IPS DF 4.7 (cell line): Measurements from ENCODE around the gene LRRC1.
A peak's percentile ranks its signal among the peaks of the same experiment; 100 is the strongest.

ENCODE experiments used
- DNase-seq: peaks from one replicate; pipeline ENCODE4 v3.0.0-alpha.2; 2013; ENCODE audit warnings: low spot score; ENCODE audit errors: extremely low read depth

Gene LRRC1

DNA sequence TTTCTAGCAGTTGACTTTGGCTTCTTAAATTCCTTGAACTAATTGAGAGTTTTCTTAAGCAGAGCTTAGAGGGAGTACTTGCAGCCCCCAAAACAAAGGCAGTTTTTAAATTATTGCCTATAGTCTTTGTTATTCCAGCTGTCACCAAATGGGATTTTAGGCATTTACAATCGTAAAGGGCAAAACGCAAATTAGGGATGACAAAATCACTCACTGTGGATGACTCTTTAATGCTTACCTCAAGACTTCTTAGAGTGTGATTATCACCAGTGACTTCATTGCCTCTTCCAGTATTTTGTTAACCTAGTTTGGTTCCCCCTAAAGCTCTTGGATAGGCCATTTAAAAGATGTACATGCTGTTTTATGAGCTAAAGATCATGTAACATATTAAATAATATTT is 126.8 kb downstream of the LRRC1 start:
- no peak for DNase-seq

DNA sequence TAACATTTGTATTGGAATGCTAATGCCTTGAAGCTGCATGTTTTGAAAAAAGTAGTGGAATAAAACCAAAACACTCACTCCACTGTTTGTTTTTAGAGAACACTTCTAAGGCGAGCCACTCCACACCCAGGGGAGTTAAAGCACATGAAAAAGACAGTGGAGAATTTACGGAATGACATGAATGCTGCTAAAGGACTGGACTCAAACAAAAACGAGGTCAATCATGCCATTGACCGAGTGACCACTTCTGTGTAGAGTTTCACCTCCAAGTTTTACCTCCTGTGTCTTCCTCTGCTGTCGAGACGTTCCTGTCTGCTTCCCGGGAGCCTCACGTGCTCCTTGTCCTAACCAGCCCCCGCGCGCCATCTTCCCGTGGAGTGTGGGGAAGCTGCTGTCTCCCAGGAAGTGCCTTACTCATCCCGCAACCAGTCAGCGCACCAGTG is 127.8 kb downstream of the LRRC1 start:
- DNase-seq, result no peak

DNA sequence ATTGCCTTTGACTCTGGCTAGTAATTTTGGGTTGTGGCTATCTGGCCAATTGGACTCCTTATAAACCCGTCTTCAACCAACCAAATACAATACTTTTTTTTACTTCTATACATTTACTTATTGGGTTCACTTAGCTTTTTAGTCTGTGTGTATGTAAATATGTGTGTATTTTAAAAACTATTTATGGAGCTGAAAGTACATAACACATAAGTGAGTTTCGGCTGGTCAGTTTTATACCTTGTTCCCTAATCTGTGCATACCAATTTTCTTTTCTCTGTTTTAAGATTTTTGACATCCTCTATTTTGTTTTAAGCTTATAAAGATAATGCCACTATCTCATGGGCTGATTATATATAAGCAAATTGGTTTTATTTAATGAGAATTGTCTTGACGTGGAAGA is 129.5 kb downstream of the LRRC1 start:
- no peak for DNase-seq

DNA sequence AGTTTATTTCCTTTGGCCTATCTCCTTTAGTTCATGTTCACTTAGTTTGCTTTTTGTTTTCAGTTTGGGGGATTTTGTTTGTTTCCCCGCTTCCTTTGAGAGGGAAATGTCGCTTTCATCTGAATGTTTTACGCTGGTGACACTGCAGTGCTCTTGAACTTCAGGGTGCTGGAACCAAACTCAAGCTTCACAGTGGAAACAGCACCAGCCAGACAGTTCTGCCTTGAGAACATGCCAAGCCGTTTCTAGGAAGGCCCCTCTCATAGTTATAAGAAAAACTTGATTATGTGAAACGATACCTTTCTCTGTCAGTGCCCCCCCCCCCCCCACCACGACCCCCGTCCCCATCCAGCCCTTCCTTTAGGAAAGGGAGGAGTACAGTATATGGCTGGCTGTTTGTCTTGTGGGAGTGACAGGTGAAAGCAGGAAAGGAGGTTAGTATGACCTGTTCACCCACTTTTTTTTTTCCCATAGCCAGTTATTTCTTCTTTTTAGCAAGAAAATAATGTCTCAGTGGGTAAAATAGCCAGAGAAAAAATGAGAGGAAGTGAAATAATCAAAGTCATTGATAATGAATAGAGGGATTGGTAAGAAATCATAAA is 130.1 kb downstream of the LRRC1 start:
- DNase-seq, result no peak

DNA sequence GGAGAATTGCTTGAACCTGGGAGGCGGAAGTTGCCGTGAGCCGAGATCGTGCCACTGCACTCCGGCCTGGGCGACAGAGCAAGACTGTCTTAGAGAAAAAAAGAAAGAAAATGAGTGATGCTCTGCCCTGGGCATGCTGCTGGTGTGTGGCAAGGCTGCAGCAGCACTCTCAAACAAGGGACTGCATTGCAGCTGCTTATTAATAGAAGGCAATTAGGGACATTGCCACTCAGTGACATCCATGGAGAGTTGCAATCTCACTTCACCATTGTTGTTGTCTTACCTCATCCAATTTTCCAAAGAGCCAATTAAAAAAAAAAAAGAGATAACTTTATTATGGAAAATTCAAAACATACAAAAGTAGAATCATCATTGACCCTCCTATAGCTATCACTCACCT is 131.1 kb downstream of the LRRC1 start:
- no peak for DNase-seq

DNA sequence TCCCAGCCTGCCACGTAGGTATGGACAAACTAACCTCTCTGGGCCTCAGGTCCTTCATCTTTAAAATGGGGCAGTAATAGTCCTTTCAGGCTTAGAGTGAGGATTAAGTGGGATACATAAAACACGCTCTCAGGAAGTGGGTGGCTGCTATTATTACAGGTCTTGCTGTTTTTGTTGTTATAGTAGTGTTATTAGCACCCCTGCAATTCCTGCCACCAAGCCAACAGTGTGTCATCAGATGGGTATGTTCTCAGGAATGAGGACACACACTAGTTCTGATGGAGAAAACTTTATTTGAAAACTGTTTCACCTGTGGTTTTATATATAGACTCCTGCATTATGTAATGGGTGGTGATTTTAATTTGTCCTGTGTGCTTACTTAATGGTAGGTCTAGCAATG is 131.7 kb downstream of the LRRC1 start:
- DNase-seq, result no peak

DNA sequence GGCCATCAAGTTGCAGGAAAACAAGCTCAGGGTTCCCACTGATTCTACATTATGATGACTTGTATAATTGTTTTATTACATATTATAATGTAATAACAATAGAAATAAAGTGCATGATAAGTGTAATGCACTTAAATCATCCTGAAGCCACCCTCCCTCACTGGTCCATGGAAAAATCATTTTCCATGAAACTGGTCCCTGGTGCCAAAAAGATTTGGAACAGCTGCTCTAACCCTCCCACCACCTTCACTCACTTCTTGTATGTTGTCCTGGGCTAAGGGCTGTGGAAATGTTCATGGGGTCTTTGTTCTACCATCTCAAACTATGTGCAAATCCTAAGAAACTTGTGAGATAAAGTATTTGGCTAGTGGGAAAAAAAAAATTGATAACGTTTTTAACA is 133.8 kb downstream of the LRRC1 start:
- no peak for DNase-seq

DNA sequence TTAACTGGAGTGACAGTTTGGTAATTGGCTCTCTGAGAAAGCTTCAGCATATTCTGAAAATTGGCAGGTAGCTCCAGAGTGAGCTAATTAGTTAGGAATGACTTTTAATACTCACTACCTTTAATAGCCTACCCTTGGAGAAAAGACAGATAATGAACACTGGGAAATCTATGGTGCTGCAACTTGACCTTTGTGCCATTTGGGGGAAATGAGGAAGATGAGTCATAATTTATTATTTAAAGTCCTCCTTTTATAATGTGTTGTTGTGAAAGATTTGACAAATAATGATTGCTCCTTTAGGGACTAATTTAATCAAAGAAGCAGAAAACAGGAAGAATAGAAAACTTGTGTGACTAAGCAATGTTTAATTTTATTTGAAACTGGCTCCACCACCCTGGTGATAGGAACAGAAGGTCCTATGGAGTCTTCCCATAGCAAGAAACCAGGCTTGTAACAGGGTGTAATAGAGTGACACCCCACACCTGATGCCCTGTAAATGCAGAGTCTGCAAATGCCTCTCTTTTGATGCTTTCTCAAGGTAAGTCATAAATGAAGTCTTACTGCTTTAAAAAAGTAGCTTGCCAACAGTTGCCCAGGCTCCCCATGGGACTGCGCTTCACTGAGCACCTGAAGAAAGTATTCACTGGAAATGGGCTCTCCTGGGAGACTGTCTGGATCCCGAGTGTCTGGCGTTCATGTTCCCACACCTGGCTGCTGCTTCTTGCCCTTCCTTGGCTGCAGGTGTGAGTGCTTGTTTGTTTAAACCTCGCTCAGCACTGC is 134.4 kb downstream of the LRRC1 start:
- DNase-seq, result no peak

DNA sequence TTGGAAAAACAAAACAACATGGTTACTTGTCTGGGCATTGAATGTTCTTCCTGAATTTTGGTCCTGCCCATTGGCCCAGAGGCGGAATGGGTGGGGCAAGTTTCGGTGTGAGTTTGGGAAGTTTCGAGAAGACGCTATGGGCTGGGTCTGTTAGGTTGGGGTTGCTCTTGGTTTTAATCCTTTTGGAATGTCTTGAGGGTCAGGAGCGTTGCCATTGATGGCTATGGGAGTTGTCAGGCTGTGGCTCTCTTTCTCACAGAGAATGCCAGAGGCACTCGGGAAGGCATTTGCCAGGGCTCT is 135.0 kb downstream of the LRRC1 start:
- DNase-seq, result no peak

DNA sequence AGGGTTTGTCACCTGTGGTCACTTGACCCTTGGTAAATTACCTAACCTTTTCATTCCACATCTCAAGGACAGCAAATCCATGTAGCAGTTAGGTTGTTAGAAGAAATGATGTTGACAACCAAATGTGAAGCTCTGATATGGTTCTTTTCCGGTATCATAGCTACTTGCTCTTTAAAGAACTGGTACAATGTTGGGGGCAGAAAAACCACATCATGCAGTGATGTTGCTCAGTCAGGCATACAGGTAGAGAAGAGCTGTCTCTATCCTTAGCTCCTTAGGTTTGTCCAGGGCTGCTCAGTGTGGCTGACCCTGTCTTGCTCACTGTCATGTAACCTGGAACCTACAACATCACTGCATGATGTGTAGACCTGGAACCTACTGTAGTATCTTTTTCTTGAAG is 135.5 kb downstream of the LRRC1 start:
- DNase-seq, result no peak

DNA sequence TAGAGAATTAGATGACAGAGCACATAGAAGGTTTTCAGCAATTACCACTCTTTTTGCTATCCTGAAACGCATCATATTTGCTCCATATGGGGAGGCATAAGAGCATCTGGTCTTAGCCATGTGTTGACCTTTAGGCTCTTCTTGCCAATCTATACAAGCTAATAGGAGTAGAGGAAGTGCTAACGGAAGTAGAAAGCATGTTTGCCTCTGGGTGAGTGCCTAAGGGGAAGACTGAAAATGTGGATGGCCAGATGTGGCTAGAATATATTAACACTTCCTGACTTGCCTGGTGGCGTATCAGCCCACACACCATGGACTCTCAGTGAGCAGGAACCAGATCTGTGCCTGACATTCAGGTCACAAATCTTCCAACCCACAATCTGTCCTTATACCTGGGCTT is 136.3 kb downstream of the LRRC1 start:
- DNase-seq, result no peak

DNA sequence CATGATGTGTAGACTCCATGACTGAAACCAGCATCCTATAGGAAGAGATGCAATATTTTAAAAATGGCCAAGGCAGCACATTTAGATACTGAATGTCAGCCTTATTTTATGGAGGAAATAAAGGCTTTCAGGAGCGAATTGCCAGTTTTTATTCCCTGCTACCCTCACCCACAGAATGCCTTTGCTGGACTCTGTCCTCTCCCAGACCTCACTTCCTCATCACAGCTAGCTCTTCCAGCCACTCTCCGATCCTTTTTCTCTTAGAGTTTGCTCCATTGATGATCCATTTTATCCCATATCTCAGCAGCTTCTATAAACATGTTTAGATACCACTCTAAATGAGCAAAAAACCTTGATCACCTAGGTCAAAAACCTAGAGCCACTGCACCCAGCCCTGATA is 137.7 kb downstream of the LRRC1 start:
- no peak for DNase-seq

DNA sequence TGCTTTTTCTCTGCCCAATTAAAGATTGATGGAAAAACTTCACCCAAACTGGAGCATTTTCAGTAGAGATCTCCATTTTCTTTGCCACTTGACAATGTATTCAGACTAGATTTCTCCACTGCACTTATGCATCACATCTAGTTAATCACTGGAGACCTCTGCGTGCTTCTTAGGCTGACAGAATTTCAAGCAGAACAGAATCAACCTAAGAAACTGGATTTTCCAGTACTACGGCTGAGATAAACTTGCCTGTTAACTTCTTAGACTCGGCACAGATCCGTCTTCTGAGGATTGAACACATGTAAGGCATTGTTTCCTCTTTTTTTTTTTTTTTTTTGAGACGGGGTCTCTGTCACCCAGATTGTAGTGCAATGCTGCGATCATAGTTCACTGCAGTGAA is 139.2 kb downstream of the LRRC1 start:
- no peak for DNase-seq

DNA sequence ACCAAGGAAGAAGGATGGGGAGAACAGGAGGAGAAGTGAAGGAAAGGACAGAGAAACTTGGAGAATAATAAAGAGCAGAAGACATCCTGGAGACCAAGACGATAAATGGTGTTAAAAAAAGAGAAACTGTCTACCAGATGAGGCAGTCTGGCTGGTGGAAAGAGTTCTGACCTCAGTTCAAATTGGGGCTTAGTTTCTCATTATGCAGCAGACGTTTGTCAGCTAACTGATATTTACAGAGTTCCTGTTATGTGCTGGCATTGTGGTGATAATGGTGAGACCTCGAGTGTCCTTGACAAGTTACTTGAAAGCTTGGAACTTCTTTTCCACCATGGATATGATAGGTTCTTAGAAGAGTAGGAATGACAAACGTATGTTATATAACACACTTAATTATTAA is 142.7 kb downstream of the LRRC1 start:
- DNase-seq, result no peak

DNA sequence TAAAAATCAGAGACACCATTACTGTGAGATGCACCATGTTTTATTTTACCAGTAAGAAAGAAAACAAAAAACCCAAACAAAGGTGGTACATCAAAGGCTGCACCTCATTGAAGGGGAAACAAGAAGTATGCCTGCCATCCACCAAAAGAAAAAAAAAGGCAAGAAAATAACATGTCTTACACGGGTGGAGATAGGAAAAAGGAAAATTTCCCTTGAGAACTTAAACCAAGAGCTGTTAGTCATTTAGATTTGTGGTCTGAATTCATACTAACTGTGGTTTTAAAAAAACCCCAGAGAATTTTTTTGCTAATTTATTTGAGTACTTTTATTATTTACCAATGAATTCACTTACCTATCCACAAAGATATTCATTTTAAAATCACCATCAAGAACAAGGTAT is 144.0 kb downstream of the LRRC1 start:
- no peak for DNase-seq

DNA sequence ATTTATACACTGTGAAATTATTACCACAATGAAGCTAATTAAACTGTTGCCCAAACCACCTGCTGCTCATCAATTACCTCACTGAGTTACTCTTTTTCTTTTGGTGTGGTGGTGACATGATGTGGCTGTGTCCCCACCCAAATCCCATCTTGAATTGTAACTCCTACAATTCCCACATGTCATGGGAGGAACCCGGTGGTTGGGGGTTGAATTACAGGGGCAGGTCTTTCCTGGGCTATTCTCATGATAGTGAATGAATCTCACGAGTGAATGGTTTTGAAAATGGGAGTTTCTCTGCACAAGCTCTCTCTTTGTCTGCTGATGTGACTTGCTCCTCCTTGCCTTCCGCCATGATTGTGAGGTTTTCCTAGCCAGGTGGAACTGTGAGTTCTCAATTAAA is 145.0 kb downstream of the LRRC1 start:
- no peak for DNase-seq

DNA sequence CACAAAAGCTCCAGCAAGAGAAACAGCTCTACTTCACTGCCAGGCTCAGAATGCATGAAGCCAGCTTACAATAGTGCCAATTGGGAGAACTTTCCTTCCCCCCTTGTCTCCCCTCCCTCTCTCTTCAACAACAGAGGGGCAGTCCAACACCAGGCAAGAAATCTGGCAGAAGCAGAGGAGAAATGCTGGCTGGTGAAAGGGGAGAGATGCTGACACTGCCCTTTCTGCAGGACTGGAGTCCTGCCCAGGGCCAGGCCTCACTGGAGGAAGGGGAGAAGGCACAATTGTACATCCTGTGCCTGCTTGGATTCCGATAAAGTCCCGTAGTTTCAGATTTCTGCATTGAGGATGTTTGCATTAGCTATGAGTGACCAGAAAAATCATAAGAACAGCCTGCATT is 148.6 kb downstream of the LRRC1 start:
- no peak for DNase-seq

DNA sequence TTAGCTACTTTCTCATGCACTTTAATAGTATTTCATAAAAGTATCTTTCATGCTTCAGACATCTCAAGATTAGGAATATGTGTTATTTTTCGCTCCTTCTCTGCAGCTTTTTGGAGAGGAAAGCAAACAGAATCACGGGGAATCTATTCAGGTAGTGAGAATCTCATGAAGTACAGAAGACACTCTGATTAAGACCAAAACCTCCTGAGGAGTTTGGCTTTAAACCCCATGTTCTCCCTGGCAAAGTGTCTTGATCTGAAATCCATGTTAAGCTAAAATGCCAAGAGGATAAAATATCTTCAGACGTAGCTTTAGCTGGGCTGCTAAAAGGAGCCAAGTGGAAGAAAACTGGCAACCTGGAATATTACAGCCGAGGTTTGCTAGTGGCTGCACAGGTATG is 149.3 kb downstream of the LRRC1 start:
- no peak for DNase-seq

DNA sequence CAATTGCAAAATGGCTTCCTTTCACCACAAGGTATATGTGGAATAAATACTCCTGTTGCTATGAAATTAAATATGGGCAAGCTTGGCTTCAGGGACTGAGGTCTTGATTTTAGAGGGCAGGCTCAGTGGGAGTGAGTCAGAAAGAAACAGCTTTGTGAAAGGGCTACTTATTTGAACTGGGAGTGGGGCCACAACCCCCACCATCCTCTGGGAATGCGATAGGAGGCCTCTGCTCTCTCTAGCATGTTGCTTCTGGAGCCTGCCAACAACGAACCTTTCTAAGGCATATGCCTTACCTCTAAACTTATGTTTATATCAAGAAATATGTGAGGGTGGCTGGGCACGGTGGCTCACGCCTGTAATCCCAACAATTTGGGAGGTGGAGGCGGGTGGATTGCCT is 149.7 kb downstream of the LRRC1 start:
- no peak for DNase-seq

DNA sequence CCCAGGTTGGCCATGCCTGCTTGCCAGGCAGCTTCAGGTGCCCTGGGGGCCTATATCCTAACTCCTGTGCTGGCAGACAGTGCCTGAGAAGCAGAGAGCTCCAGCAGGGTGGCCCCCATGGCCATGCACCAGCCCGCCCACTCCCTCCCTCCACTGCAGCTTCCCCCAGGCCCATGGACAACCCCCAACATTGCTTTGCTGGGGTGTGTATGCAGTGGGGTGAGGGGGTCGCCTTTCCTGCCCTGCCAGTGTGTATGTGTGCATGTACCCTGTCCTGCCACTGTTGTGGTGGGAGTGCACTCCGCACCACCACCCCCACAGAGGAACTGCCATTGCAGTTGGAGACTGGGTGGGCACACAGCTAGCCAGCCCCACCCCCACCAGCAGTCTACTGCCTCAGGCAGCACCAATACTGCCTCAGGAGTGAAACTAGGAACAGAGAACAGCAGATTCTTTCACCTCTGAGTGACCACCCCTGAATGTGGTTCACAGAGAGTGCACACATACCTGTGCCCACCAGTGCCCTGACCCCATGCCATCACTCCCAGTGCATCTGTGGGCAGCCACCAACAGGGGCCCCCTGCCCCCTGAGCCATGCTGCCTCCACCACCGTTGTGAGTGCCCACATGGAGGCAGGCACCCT is 151.1 kb downstream of the LRRC1 start:
- no peak for DNase-seq

DNA sequence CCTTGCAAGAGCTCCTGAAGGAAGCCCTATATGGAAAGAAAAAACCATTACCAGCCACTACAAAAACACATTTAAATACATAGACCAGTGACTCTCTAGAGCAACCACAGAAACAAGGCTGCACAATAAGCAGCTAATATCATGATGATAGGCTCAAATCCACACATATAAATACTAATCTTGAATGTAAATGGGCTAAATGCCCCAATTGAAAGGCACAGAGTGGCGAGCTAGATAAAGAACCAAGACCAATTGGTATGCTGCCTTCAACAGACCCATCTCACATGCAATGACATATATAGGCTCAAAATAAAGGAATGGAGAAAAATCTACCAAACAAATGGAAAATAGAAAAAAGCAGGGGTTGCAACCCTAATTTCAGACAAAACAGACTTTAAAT is 153.0 kb downstream of the LRRC1 start:
- DNase-seq, result no peak

DNA sequence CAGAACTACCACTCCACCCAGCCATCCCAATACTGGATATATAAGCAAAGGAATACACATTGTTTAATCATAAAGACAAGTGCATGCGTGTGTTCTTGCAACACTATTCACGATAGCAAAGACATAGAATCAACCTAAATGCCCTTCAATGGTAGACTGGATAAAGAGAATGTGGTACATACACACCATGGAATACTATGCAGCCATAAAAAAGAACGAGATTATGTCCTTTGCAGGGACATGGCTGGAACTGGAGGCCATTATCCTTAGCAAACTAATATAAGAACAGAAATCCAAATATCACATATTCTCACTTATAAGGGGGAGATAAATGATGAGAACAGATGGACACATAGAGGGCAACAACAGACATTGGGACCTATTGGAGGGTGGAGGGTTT is 156.6 kb downstream of the LRRC1 start:
- no peak for DNase-seq

DNA sequence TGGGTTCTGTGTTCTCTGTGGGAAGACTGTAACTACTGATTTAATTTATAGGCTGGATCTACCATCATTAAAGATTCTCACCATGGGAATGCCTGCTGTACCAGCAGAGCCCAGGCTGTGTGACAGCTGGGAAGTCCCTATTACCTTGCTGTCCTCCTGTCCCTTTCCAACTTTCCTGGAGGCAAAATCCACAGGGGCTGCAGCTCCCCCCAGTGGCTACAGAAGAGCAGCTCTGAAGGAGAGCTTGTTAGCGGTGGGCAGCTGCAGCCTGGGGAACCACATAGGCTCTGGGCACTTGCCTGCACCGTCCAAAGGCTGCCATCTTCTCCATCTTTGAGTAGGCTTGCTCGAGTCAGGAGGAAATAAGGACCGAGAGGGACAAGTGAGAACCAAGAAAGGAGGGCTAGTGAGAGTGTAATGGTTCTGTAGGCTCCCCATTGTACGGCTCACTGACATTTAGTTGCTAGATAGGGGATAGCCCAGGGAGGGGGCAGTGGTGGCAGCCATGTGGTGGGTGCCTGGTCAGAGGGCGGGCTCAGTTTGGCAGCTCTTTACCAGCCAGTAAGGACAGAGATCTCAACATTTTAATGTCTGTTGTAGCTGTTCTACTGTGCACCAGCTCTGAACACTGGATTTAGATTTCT is 161.4 kb downstream of the LRRC1 start:
- peak; percentile 53 for DNase-seq
